NCI-H146 treated with DMSO at 0.1 percent for 48 hours (cell line): ENCODE data around the gene GPR153.
"Not testable (repeated sequence)": the region's sequence is repeated elsewhere in the genome, so short reads cannot be mapped to it uniquely, and the experiment has no call there.

Source experiments
- DNase-seq: peaks from one replicate; lab custom pipeline; 2025; ENCODE audit not compliant: unreplicated experiment; lab: John Stamatoyannopoulos, UW

Gene GPR153

GRCh38 chr1:6260961-6261614 is at the start of gene GPR153:
Gene GPR153, minus strand, starts transcription at chr1:6261098. Its CDS starts 6,193 bp downstream, at chr1:6254905.
- DNase-seq, result no peak

GRCh38 chr1:6310116-6310848 is 49.4 kb upstream of the GPR153 start:
- DNase-seq, result no peak

GRCh38 chr1:6309564-6309963 is 48.7 kb upstream of the GPR153 start:
- DNase-seq, result no peak

GRCh38 chr1:6308449-6308848 is 47.6 kb upstream of the GPR153 start:
- DNase-seq, result no peak

- not testable (repeated sequence) for DNase-seq
Measured at GRCh38 chr1:6307682-6308081, 46.8 kb upstream of the GPR153 start.

- no peak for DNase-seq
Measured at GRCh38 chr1:6307099-6307498, 46.2 kb upstream of the GPR153 start.

GRCh38 chr1:6303397-6304012 is 42.6 kb upstream of the GPR153 start:
- no peak for DNase-seq

GRCh38 chr1:6302568-6302967 is 41.7 kb upstream of the GPR153 start:
- DNase-seq, result no peak

GRCh38 chr1:6301526-6301925 is 40.6 kb upstream of the GPR153 start:
- no peak for DNase-seq

GRCh38 chr1:6300342-6301048 is 39.6 kb upstream of the GPR153 start:
- no peak for DNase-seq

- no peak for DNase-seq
Measured at GRCh38 chr1:6299557-6300165, 38.8 kb upstream of the GPR153 start.

GRCh38 chr1:6298940-6299465 is 38.1 kb upstream of the GPR153 start:
- no peak for DNase-seq

- no peak for DNase-seq
Measured at GRCh38 chr1:6298530-6298929, 37.6 kb upstream of the GPR153 start.

GRCh38 chr1:6295910-6296309 is 35.0 kb upstream of the GPR153 start:
- DNase-seq, result no peak

GRCh38 chr1:6294890-6295556 is 34.1 kb upstream of the GPR153 start:
- DNase-seq, result no peak

- DNase-seq, result no peak
Measured at GRCh38 chr1:6294080-6294889, 33.4 kb upstream of the GPR153 start.

- no peak for DNase-seq
Measured at GRCh38 chr1:6292102-6292501, 31.2 kb upstream of the GPR153 start.

- DNase-seq, result no peak
Measured at GRCh38 chr1:6288665-6289064, 27.8 kb upstream of the GPR153 start.

- DNase-seq, result no peak
Measured at GRCh38 chr1:6288026-6288425, 27.1 kb upstream of the GPR153 start.
